ENCODE measurements around the gene TUG1.

- TF ChIP-seq CTCF (IDR thresholded peaks at IDR 0.05) (no peak), POLR2A (IDR thresholded peaks at IDR 0.05) (no peak), EP300 (IDR thresholded peaks at IDR 0.05) (no peak)
These were observed 41.3 kb upstream of the TUG1 start for GRCh38 chr22:30927806-30928205.

Data from tibial nerve (tissue), 4 donors.